PC-9 (cell line): ENCODE measurements around the gene ANAPC10.
"Not testable (repeated sequence)": the region's sequence is repeated elsewhere in the genome, so short reads cannot be mapped to it uniquely, and the experiment has no call there.

ENCODE experiments used
- CTCF ChIP-seq: fragments of 200-600 bp; sonication (generic); conservative IDR thresholded peaks from 2 replicates; pipeline ENCODE4 v1.6.1; 2017; ENCODE audit warnings: mixed run types, antibody characterized with exemption, mild to moderate bottlenecking, moderate library complexity
- EZH2 ChIP-seq: fragments of 200-600 bp; sonication (generic); IDR thresholded peaks from 2 replicates; pipeline ENCODE4 v1.8.0; 2017; ENCODE audit warnings: antibody characterized with exemption, low read depth

DNA sequence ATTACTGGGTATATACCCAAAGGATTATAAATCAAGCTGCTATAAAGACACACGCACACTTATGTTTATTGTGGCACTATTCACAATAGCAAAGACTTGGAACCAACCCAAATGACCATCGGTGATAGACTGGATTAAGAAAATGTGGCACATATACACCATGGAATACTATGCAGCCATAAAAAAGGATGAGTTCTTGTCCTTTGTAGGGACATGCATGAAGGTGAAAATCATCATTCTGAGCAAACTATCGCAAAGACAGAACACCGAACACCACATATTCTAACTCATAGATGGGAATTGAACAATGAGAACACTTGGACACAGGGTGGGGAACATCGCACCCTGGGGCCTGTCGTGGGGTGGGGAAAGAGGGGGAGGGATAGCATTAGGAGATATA, 87.7 kb downstream of the ANAPC10 start:
- TF ChIP-seq CTCF, EZH2: not testable (repeated sequence)
